Thyroid gland (tissue), 4 donors: ENCODE data around the gene SMKR1. TPM values are rescaled to one million over a fixed set of nuclear protein-coding genes. Genes with fewer than 3 reads are reported as not detected.

Experiments used
- DNase-seq, 2 donors: peaks; one replicate each; pipeline ENCODE4 v3.0.0-alpha.2; 2019
- H3K27ac ChIP-seq, 3 donors: fragments of 200-600 bp; sonication (generic); 1 replicate in 2 of 3; 2 replicates in 1 of 3; pipeline ENCODE4 v1.5.1; 2016 to 2019; ENCODE audit warnings: mild to moderate bottlenecking in 1 of 3, moderate library complexity in 1 of 3
- H3K27me3 ChIP-seq: fragments of 200-600 bp; sonication (generic); one replicate; pipeline ENCODE4 v1.5.1; 2019
- H3K36me3 ChIP-seq, 2 donors: fragments of 200-600 bp; sonication (generic); one replicate each; pipeline ENCODE4 v1.5.1; 2016 to 2019
- H3K4me1 ChIP-seq, 2 donors: fragments of 200-600 bp; sonication (generic); one replicate each; pipeline ENCODE4 v1.5.1; 2017 to 2019
- H3K4me3 ChIP-seq, 3 donors: fragments of 200-600 bp; sonication (generic); replicated peaks in 1 of 3; 1 replicate in 2 of 3; 2 replicates in 1 of 3; pipeline ENCODE4 v1.5.1; 2016; ENCODE audit warnings: mild to moderate bottlenecking in 1 of 3
- H3K9me3 ChIP-seq: fragments of 200-600 bp; sonication (generic); one replicate; pipeline ENCODE4 v1.5.1; 2017
- CTCF ChIP-seq, 6 experiments: fragments of 200-600 bp in 3 of 6; fragments of 450-650 bp in 3 of 6; sonication (generic) in 3 of 6; IDR thresholded peaks; one replicate each; pipeline ENCODE4 v1.5.1; 2016 to 2019; ENCODE audit warnings: antibody characterized with exemption in 6 of 6, mild to moderate bottlenecking in 2 of 6, inconsistent platforms in 1 of 6, moderate library complexity in 1 of 6
- POLR2A ChIP-seq, 2 donors: fragments of 450-650 bp; IDR thresholded peaks; one replicate each; pipeline ENCODE4 v1.6.1; 2017; ENCODE audit warnings: antibody characterized with exemption in 2 of 2, mild to moderate bottlenecking in 2 of 2, moderate library complexity in 1 of 2
- WGBS, 2 donors: methylation state at CpG; one replicate each; pipeline ENCODE4 v1.1.5; 2017; 5-methylcytosine and 5-hydroxymethylcytosine counted together
- intact Hi-C: fragments of 100-400 bp; cut with DNase I; formaldehyde crosslinking; loops from one replicate; pipeline ENCODE4 v1.15.1; 2023
- total RNA-seq, 4 donors: library from RNA; depleted of rRNA; stranded (reverse); fragments of >200 nt; gene quantifications; one replicate each; pipeline ENCODE4 v1.2.3, GENCODE V29; 2016

Gene SMKR1
- total RNA-seq, 4 donors from 2014 or later = 0.56 to 2.7 (median 1.1) TPM

- Histone ChIP-seq H3K27me3 (no peaks in the 10 kb centered on the region), H3K36me3 (no peaks in the 10 kb centered on the region), H3K4me3 (no peak overlapping the region), H3K27ac (no peak overlapping the region), H3K4me1 (no peaks in the 10 kb centered on the region), H3K9me3 (no peaks in the 10 kb centered on the region)
- no peak for DNase-seq
- WGBS, 2 donors = 75 to 77% methylated on average over 5 of the region's 5 CpGs
- intact Hi-C loops = no loop called here
- TF ChIP-seq POLR2A (IDR thresholded peaks at IDR 0.05) = no peak
- TF ChIP-seq CTCF (IDR thresholded peaks at IDR 0.05) = no peak
Observed at GRCh38 chr7:129535896-129536295, 33.6 kb downstream of the SMKR1 start.

DNA sequence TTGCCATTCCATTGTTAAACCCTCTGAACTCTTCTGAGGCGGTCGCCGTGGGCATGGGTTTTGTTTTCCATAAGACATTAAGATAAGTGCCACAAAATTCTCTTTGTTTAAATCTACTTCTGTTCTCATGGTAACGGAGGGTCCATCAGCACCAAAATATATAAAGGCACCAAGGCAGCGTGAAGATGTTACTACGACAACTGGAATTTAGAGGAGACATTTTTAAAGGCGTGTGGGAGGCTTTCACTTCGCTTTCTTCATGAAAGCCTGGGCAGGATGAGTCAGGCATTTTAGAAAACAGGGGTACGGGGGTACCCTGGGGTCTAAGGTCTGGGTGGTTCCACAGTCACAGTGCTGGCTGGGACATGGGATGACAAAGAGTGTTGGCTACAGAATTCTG is 34.0 kb downstream of the SMKR1 start:
- H3K27me3 ChIP-seq = no peaks in the 10 kb centered on the region
- 84 to 89% methylated on average over 9 of the region's 9 CpGs for WGBS, 2 donors
- intact Hi-C loops = no loop called here
- no peak for DNase-seq
- H3K27ac ChIP-seq = no peak overlapping the region
- no peaks in the 10 kb centered on the region for H3K4me1 ChIP-seq
- TF ChIP-seq POLR2A (IDR thresholded peaks at IDR 0.05) (no peak), CTCF (IDR thresholded peaks at IDR 0.05) (no peak)
- H3K9me3 ChIP-seq = no peaks in the 10 kb centered on the region
- no peaks in the 10 kb centered on the region for H3K36me3 ChIP-seq
- H3K4me3 ChIP-seq = no peak overlapping the region

GRCh38 chr7:129538790-129539189 is 36.5 kb downstream of the SMKR1 start:
- intact Hi-C loops = no loop called here
- no peak overlapping the region for H3K4me3 ChIP-seq
- no peaks in the 10 kb centered on the region for H3K9me3 ChIP-seq
- no peaks in the 10 kb centered on the region for H3K4me1 ChIP-seq
- TF ChIP-seq POLR2A (IDR thresholded peaks at IDR 0.05) = no peak
- no peak for TF ChIP-seq CTCF (IDR thresholded peaks at IDR 0.05)
- DNase-seq = no peak
- no peaks in the 10 kb centered on the region for H3K36me3 ChIP-seq
- H3K27me3 ChIP-seq = no peaks in the 10 kb centered on the region
- H3K27ac ChIP-seq = no peak overlapping the region

- Histone ChIP-seq H3K27ac (no peak overlapping the region), H3K4me3 (no peak overlapping the region), H3K4me1 (no peaks in the 10 kb centered on the region), H3K9me3 (no peaks in the 10 kb centered on the region), H3K27me3 (no peaks in the 10 kb centered on the region), H3K36me3 (no peaks in the 10 kb centered on the region)
- no peak for DNase-seq
- 82% methylated on average over 10 of the region's 10 CpGs for WGBS, 2 donors
- no peak for TF ChIP-seq POLR2A (IDR thresholded peaks at IDR 0.05)
- TF ChIP-seq CTCF (IDR thresholded peaks at IDR 0.05) = no peak
- intact Hi-C loops = no loop called here
Observed at GRCh38 chr7:129540340-129540739, 38.0 kb downstream of the SMKR1 start.

- H3K4me3 ChIP-seq = no peak overlapping the region
- H3K4me1 ChIP-seq = no peaks in the 10 kb centered on the region
- H3K27ac ChIP-seq = no peak overlapping the region
- H3K27me3 ChIP-seq = no peaks in the 10 kb centered on the region
- H3K9me3 ChIP-seq = no peaks in the 10 kb centered on the region
- intact Hi-C loops = no loop called here
- TF ChIP-seq CTCF (IDR thresholded peaks at IDR 0.05) (no peak), POLR2A (IDR thresholded peaks at IDR 0.05) (no peak)
- no peaks in the 10 kb centered on the region for H3K36me3 ChIP-seq
- DNase-seq = no peak
- 87 to 91% methylated on average over 5 of the region's 5 CpGs for WGBS, 2 donors
Observed at GRCh38 chr7:129544700-129545099, 42.4 kb downstream of the SMKR1 start.
